Dedifferentiated amniotic fluid mesenchymal stem cell (primary cell): ENCODE measurements around the gene NIN.

Source experiments
- DNase-seq: peaks from one replicate; pipeline ENCODE4 v3.0.0-alpha.2; 2016; ENCODE audit errors: extremely low spot score

NIN gene

GRCh38 chr14:50830932-50831725, at the start of gene NIN:
Gene NIN, minus strand, starts transcription at chr14:50831162. Its CDS starts 9,106 bp downstream, at chr14:50822056.
- peak; percentile 73 for DNase-seq

- DNase-seq, result no peak
Measured at GRCh38 chr14:50875359-50876070, 44.6 kb upstream of the NIN start.

- no peak for DNase-seq
Measured at GRCh38 chr14:50874757-50875156, 43.8 kb upstream of the NIN start.

GRCh38 chr14:50871914-50872732, 41.2 kb upstream of the NIN start, which contains the start of gene ABHD12B:
Gene ABHD12B, plus strand, starts transcription at chr14:50872053. Its CDS starts 122 bp downstream, at chr14:50872175.
- no peak for DNase-seq

- DNase-seq, result no peak
Measured at GRCh38 chr14:50871228-50871627, 40.3 kb upstream of the NIN start.

GRCh38 chr14:50865391-50866076, 34.6 kb upstream of the NIN start:
- no peak for DNase-seq

GRCh38 chr14:50864946-50865345, 34.0 kb upstream of the NIN start:
- no peak for DNase-seq

GRCh38 chr14:50864237-50864636, 33.3 kb upstream of the NIN start:
- DNase-seq, result no peak

GRCh38 chr14:50862036-50862570, 31.1 kb upstream of the NIN start:
- peak; percentile 19 for DNase-seq

GRCh38 chr14:50860478-50861086, 29.6 kb upstream of the NIN start:
- DNase-seq, result peak; percentile 85

GRCh38 chr14:50859296-50859624, 28.3 kb upstream of the NIN start:
- no peak for DNase-seq

- no peak for DNase-seq
Measured at GRCh38 chr14:50856660-50857059, 25.7 kb upstream of the NIN start.

- no peak for DNase-seq
Measured at GRCh38 chr14:50855558-50855957, 24.6 kb upstream of the NIN start.

- DNase-seq, result no peak
Measured at GRCh38 chr14:50854521-50854920, 23.6 kb upstream of the NIN start.

GRCh38 chr14:50853891-50854290, 22.9 kb upstream of the NIN start:
- DNase-seq, result no peak

- peak; percentile 68 for DNase-seq
Measured at GRCh38 chr14:50846226-50846880, 15.4 kb upstream of the NIN start.

GRCh38 chr14:50845166-50845565, 14.2 kb upstream of the NIN start:
- DNase-seq, result no peak

GRCh38 chr14:50844391-50844790, 13.4 kb upstream of the NIN start:
- DNase-seq, result no peak

- DNase-seq, result no peak
Measured at GRCh38 chr14:50839691-50840090, 8.7 kb upstream of the NIN start.

- DNase-seq, result no peak
Measured at GRCh38 chr14:50839048-50839447, 8.1 kb upstream of the NIN start.
